ENCODE data around the gene NEURL1.

DNA sequence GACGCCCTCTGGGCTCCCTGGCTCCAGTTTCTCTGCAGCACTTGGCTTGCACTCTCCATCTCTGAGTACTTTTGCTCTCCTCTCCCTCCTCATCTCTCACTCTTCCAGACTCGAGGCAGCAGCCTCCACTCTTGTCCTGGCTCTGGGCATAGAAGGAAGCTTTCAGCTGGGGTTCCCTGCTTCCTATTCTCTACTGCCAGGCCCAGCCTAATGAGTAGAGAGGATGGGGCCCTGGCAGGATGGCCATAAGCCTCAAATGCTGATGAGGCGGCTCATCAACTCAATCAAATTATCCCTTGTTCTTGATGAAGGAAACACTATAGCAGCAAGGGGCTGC is 55.8 kb downstream of the NEURL1 start:
- TF ChIP-seq CEBPB (IDR thresholded peaks at IDR 0.05; ENCODE audit: borderline replicate concordance in 1 of 2, low read depth in 2 of 2, low read length in 2 of 2) (no peak), KDM1A (IDR thresholded peaks at IDR 0.05; ENCODE audit: borderline replicate concordance) (no peak), ETV6 (conservative IDR thresholded peaks at IDR 0.05 in 1 of 2, IDR thresholded peaks at IDR 0.05 in 1 of 2; ENCODE audit: borderline replicate concordance in 1 of 2, low read depth in 1 of 2) (no peak), ATF3 (IDR thresholded peaks at IDR 0.05; ENCODE audit: borderline replicate concordance, extremely low read depth, low read depth, low read length) (no peak), NKRF (conservative IDR thresholded peaks at IDR 0.05) (no peak), CHD1 (IDR thresholded peaks at IDR 0.05; ENCODE audit: low read depth, low read length) (no peak), SUPT20H (IDR thresholded peaks at IDR 0.05; ENCODE audit: borderline replicate concordance, control insufficient read depth, low read depth, low read length) (no peak), ZNF274 (IDR thresholded peaks at IDR 0.05; ENCODE audit: insufficient read depth, insufficient read length) (no peak)
- TF ChIP-seq, protein P1, sequence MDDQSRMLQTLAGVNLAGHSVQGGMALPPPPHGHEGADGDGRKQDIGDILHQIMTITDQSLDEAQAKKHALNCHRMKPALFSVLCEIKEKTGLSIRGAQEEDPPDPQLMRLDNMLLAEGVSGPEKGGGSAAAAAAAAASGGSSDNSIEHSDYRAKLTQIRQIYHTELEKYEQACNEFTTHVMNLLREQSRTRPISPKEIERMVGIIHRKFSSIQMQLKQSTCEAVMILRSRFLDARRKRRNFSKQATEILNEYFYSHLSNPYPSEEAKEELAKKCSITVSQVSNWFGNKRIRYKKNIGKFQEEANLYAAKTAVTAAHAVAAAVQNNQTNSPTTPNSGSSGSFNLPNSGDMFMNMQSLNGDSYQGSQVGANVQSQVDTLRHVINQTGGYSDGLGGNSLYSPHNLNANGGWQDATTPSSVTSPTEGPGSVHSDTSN (IDR thresholded peaks at IDR 0.05; ENCODE audit: insufficient replicate concordance, low read depth, low read length) = no peak
- TF ChIP-seq, protein P2, sequence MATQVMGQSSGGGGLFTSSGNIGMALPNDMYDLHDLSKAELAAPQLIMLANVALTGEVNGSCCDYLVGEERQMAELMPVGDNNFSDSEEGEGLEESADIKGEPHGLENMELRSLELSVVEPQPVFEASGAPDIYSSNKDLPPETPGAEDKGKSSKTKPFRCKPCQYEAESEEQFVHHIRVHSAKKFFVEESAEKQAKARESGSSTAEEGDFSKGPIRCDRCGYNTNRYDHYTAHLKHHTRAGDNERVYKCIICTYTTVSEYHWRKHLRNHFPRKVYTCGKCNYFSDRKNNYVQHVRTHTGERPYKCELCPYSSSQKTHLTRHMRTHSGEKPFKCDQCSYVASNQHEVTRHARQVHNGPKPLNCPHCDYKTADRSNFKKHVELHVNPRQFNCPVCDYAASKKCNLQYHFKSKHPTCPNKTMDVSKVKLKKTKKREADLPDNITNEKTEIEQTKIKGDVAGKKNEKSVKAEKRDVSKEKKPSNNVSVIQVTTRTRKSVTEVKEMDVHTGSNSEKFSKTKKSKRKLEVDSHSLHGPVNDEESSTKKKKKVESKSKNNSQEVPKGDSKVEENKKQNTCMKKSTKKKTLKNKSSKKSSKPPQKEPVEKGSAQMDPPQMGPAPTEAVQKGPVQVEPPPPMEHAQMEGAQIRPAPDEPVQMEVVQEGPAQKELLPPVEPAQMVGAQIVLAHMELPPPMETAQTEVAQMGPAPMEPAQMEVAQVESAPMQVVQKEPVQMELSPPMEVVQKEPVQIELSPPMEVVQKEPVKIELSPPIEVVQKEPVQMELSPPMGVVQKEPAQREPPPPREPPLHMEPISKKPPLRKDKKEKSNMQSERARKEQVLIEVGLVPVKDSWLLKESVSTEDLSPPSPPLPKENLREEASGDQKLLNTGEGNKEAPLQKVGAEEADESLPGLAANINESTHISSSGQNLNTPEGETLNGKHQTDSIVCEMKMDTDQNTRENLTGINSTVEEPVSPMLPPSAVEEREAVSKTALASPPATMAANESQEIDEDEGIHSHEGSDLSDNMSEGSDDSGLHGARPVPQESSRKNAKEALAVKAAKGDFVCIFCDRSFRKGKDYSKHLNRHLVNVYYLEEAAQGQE (IDR thresholded peaks at IDR 0.05; ENCODE audit: low read depth, low read length) = no peak

All from GM12878 (cell line).